HG02642 (cell line): ENCODE results near the gene LIPN.

Experiments used
- ATAC-seq: cut with Tn5 transposase; IDR thresholded peaks from one replicate; pipeline ENCODE4 v1.9.1; 2021; ENCODE audit warnings: mild to moderate bottlenecking; ENCODE audit not compliant: unreplicated experiment, poor library complexity

The LIPN gene

GRCh38 chr10:88781206-88781605 lies 21.4 kb downstream of the LIPN start:
- no peak for ATAC-seq

- no peak for ATAC-seq
These were observed 22.4 kb downstream of the LIPN start for GRCh38 chr10:88782222-88782621.

- no peak for ATAC-seq
These were observed 23.9 kb downstream of the LIPN start for GRCh38 chr10:88783724-88784123.

GRCh38 chr10:88786032-88786770 lies 26.4 kb downstream of the LIPN start:
- no peak for ATAC-seq

GRCh38 chr10:88787463-88787862 lies 27.6 kb downstream of the LIPN start:
- no peak for ATAC-seq

GRCh38 chr10:88788924-88789323 lies 29.1 kb downstream of the LIPN start:
- no peak for ATAC-seq

- no peak for ATAC-seq
These were observed 32.1 kb downstream of the LIPN start for GRCh38 chr10:88791924-88792323.

- ATAC-seq = no peak
These were observed 32.8 kb downstream of the LIPN start for GRCh38 chr10:88792661-88793060.

GRCh38 chr10:88793712-88794299 lies 34.0 kb downstream of the LIPN start:
- no peak for ATAC-seq

GRCh38 chr10:88794731-88795130 lies 34.9 kb downstream of the LIPN start:
- ATAC-seq = no peak

GRCh38 chr10:88800152-88801125 lies 40.6 kb downstream of the LIPN start:
- ATAC-seq = no peak

- ATAC-seq = no peak
These were observed 42.9 kb downstream of the LIPN start, which contains the start of gene LIPM for GRCh38 chr10:88802523-88803285. Gene LIPM, plus strand, starts transcription at chr10:88802730. Its CDS starts 167 bp downstream, at chr10:88802897.

- no peak for ATAC-seq
These were observed 43.8 kb downstream of the LIPN start for GRCh38 chr10:88803641-88804040.

GRCh38 chr10:88804083-88804812 lies 44.4 kb downstream of the LIPN start:
- no peak for ATAC-seq

- ATAC-seq = no peak
These were observed 45.5 kb downstream of the LIPN start for GRCh38 chr10:88805361-88805760.

GRCh38 chr10:88805924-88806323 lies 46.1 kb downstream of the LIPN start:
- no peak for ATAC-seq

GRCh38 chr10:88809621-88810020 lies 49.8 kb downstream of the LIPN start:
- ATAC-seq = no peak

GRCh38 chr10:88810196-88810961 lies 50.6 kb downstream of the LIPN start:
- ATAC-seq = peak; percentile 48

GRCh38 chr10:88813200-88813599 lies 53.4 kb downstream of the LIPN start:
- ATAC-seq = no peak
